Embryonic facial prominence (tissue), 1 donor: ENCODE measurements around the gene HSPA12B.

Experiments
- DNase-seq: peaks from one replicate; pipeline ENCODE4 v3.0.0-alpha.2; 2016; ENCODE audit errors: extremely low spot score

HSPA12B gene

DNA sequence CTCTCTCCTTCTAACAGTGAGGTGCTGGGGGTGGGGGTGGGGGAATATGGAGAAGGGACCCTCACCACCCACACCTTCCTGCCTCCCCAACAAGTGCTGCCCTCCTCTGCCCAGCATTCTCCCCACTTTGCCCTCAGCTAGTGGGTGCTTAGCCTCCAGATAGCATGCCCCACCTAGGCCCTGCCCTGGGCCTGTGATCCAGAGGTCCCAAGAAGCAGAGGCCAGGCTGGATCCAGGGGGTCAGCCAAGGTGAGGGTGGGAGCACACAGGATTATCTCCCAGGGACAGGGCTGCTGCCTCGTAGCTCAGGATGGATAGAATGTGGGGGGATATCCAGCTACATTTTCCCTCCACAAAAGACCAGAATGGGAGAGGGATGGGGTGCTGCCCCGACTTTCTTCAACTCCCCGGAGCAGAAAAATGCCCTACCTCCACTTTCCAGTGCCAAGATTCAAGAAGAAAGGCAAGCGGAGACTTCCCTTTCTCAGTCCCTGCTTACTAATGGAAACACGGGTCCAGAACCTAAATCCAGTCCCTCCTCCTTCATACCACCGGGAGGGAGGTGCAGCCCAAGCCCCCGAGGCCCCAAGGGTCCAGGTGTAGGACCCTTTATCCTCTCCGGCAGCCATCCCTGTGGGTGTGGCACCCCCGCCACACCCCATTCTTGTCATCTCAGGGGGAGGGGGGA is 34.1 kb downstream of the HSPA12B start:
- DNase-seq, result no peak

DNA sequence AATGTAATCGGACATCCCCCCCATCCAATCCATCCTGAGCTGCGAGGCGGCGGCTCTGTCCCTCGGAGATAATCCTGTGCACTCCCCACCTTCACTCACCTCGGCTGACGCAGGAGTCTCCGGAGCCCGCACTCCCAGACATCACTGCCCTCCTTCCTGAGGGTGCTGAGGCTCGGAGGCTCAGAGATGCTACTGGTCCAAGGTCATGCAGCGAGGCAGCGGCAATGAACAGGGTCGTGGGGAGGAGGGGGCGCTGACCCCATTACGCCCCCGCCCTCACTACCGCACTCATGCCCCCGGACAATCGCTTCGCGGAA is 34.6 kb downstream of the HSPA12B start:
- DNase-seq, result no peak

DNA sequence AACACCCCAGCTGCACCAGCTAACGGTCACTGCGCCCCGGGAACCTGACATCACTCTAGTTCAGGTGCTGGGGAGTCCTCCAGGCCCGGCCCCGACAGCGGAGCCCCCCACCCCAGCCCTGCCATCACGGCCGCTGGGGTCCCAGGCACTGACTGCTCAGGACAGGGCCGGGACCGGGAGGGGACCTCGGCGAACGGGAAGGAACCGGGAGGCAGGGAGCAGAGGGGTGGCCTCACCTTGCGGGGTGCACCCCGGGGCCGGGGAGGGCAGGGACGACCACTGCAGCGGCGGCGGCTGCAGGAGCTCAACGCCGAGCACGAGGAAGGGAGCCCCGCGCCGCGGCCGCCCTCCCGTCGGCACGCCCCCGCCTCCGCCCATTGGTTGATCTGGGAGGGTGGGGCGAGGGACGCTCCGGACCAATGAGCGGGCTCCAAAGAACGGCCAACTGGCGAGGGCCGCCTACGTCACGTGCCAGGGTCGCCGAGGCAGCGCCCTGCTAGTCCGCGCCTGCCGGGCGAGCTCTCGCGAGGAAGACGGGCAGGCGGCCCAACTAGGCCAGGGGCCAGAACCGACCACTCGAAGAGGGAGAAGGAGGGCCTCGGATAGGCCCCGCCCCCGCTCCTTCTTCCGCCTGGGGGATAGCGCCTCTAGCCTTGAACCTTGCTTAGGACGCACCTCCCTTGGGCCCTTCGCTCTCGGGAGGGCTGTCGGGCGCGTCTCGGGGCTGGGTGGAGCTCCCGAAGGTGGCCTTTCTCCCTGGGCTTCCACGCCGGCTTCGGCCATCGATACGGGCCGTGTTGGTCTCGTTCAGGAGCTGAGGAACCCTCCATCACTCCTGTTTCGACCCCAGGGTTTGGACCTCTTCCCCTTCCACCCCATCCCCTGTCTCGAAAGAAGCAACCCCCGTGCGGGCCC is 35.2 kb downstream of the HSPA12B start, which contains the start of gene ADISSP:
Gene ADISSP (minus strand): TSS at position 327 of the 915 bp plus-strand sequence. CDS start 7,653 bp downstream, outside the sequence.
- peak; percentile 93 for DNase-seq

DNA sequence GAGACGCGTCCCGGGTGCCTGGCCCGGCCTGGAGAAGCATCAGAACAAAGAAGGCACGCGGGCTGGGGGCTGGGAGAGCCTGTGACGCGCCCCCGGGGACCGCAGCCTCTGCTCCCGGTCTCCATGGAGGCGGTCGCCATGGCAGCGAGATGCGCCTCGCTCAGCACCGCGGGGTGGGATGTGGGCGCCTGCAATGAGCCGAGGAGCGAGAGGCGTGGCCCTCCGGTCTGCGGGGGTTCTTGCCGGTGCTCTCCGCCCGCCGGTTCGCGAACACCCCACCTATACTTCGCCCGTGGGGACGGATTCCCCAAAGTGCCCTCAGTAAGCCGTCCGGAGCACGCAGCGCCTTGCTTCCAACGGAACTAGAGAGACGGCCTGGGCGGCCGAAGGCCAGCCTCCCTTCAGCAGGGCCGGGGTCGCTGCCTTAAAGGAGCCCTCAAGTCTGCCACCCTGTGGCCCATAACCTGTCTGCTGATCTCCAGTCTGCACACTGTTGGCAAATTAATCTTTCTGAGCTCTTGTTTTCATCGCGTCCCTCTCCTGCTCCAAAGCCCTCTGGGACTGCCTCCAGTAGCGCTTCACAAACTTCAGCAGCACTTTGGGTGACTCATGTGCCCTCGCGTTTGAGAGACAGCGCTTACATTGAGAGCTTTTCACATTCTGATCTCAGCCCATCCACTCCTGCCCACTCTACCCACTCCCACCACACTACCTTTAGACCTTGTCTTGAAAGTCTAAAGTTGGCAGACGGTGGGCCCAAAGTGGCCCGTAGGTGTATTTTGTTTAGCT is 36.1 kb downstream of the HSPA12B start:
- peak; percentile 52 for DNase-seq

DNA sequence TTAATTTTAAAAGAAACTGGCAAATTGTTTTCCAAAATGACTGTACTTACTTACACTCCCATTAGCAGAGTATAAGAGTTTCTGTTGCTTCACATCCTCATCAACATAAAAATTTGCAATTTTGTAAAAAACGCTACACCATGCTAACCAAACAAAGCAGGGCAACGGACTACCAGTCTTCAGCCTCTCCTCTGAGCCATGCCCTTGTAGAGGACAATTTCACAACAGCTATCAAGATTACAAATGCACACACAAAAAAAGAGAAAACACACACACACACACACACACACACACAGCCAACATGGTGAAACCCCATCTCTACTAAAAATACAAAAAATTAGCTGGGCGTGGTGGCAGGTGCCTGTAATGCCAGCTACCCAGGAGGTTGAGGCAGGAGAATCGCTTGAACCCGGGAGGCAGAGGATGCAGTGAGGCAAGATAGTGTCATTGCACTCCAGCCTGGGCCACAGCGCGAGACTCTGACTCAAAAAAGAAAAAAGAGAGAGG is 39.1 kb downstream of the HSPA12B start:
- no peak for DNase-seq

DNA sequence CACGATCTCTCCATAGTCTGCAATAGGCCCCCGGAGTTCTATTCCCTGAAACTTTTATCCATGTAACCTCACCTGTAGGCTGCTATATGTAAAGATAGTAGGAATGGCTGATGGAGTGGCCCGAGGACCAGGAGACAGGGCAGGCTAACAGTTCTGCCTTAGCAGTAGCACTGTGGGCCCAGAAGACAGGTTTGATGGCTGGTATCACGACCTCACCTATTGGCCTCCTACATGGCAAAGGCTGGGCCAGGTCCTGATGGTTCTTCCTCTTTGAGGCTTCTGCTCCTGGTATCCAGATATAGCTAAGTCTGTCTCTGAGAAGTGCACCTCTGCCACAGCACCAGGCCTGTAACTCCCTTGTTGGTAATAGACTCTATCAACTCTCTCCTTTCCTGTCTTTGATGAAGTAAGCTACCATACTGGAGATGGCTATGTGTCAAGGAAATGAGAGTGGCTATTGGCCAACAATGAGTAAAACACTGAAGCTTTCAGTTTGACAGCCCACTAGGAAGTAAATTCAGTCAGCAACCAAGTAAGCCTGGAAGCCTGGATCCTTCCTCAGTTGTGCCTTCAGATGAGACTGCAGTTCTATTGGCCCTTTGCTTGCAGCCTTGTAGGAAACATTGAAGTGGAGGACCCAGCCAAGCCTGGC is 43.1 kb downstream of the HSPA12B start:
- no peak for DNase-seq

DNA sequence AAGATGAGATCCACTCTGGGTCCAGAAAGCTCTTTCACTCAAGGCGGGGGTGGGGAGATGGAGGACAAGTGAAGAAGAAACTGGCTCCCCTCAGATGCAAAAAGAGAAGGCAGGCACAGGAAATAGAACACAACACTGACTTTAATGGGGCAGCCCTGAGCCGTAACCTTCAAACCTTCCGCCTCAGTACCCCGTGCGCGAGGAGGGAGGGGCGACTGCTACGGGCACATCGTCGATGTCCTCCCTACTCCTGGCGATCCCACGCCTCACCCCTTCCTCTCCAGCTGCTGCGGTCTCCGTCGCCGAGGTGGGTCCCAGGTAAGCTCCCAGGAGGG is 44.9 kb downstream of the HSPA12B start:
- DNase-seq, result no peak

DNA sequence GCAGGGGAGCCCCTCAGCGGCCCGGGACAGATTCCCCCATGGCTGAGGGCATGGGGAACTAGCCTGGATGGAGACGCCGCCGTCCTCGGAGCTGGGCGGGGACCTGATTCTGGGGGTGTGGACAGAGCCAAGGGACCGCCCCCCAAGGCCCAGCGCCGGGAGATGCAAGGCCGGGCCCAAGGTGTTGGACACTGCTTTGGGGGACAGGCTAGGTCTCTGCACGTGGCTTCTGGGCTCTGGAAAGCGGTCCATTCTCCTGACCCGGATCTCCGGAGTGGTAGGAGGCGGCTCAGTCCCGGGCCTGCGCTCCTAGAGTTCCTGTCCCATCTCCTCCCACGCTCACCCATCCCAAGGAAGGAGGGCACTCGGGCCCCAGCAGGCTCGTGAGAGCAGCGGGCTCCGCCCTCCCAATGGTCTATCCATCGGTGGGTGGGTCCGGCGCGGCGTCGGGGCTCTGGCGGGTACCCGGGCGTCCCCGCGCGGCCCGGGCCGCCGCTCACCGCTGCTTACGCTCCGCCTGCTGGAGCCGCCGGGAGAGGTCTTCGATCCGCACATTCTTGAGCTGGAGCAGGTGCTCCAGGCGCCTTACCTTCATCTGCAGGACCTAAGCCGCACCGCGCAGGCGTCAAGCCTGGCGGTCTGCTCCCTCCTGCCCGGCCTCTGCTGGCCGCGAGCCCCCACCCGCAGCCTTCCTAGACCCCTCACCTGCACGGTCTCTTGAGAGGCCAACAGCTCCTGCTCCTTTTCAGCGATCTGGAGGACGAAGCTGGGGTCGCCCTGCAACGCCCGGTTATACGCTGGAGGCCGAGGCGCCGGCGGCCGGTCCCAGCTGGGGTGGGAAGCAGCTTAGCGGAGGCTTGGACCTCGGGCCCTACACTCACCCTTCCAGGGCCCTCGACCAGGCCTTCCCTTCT is 45.5 kb downstream of the HSPA12B start:
- no peak for DNase-seq

DNA sequence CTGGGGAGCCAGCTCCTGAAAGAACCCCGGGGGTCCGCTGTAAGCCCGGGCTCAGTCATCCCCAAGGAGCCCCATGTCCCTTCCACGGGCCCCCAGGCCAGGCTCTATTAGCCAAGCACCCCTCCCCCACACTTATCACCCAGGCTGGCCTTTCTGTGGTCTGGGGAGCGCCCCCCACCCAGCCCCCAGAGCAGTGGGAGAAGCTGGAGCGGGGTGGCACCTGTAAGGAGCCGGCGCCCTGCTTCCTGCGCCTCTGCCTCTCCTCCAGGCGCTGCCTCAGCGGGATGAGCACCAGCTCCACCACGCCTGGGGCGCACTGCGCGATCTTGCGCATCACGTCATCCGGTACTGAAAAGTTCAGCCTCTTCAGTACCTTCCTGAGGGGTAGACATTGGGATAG is 46.5 kb downstream of the HSPA12B start:
- DNase-seq, result no peak

DNA sequence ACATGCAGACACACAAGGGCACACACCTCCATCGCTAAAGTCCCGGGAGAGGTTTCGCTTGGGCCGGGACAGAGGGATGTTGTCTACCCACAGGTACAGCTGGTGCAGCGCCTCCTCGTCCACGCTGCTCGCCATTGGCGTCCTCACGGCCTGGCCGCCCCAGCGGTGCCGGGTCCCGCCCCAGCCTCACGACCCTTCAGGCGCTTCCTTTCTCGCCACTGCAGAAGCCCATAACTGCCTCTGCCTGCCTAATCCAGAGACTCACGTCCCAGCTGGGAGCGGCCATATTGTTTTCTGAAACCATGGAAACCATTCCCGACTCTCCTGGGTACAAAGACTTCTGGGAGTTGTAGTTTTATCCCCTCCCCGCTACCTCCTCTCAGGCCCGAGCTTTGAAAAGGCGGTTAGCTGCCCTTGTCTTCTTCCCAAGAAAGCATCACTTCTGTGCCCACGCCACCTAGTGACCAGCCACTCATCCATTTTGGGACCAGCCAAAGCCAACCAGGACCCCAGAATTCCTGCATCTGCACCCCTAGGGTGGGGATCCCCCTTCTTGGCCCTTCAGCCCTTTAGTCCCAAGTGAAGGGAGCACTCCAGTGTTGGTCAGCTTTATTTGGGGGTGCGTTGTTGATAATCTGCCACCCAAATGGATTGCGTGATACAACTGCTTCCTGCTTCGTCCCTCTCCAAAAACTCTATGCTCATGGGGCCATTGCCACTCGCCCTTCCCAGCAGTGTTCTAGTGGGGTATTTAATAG is 48.8 kb downstream of the HSPA12B start, which contains the start of gene SPEF1:
Gene SPEF1 (minus strand): TSS at position 296 of the 758 bp plus-strand sequence. CDS start 161 bp downstream, at position 135.
- DNase-seq, result peak; percentile 88

DNA sequence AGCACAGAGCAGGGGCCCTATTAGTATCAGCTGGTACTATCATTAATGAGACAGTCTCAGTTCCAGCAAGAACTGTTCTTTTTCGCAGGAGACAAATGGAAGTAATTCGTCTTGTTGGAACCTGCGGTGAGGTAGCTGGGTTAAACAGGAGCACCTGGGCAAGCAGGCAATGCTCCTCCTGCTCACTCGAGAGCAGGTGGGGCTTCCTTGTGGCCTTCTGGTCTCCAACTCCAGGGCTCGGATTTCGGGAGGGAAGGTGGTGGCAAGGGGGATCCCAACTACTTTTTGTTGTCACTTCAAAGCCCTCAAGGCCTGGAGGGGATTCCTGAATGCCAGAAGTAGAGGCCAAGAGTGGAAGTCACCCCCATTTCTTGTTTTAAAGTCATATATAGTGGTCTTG is 50.1 kb downstream of the HSPA12B start:
- DNase-seq, result no peak

DNA sequence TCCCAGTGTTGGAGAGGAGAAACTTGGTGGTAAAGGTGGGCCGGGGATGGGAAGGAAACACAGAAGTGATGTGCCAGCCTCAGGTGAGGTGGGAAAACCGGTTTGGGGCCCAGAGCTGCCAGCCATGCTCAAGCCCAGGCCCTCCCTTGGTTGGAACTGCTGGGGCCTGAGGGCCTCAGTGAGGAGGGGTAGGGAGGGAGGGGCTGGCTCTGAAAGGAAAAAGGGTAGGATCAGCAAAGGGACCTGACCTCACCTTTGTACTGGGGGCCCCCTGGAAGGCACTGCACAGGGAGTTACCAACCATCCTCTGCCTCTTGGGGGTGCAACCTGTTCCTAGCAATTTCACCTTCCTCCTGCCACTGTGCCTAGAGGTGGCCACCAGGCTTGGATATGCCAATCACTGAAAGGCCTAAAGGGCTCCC is 50.6 kb downstream of the HSPA12B start:
- no peak for DNase-seq

DNA sequence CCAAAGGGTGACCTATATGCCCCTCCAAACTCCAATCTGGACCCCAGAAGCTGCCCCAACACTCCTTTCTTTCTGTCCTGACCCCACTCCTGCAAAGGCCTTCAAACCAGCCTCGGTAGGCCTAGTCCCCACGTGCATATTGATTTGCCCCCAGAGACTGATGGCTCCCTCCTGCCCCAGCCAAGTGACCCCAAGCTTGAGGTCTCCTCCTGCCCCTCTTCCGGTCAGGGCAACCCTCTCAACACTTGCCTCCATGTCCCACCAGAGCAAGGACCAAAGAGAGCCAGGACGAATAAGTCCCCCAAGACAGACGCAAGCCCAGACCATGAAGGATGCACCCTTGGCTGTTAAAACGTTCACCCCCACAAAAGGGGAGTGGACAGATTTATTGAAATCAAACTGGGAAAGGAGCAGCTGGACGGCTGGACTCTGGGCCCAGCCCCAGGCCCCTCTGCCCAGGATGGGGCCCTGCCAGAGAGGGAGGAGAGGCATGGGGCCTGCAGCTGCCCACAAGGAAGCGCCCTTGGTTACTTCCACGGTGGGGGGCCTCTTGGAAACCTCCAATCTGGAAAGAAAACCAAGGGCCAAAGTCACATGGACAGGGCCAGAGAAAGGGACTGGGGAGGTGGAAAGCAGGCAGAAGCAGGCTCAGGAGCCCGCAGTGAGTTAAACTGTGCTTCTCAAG is 51.2 kb downstream of the HSPA12B start:
- DNase-seq, result no peak

DNA sequence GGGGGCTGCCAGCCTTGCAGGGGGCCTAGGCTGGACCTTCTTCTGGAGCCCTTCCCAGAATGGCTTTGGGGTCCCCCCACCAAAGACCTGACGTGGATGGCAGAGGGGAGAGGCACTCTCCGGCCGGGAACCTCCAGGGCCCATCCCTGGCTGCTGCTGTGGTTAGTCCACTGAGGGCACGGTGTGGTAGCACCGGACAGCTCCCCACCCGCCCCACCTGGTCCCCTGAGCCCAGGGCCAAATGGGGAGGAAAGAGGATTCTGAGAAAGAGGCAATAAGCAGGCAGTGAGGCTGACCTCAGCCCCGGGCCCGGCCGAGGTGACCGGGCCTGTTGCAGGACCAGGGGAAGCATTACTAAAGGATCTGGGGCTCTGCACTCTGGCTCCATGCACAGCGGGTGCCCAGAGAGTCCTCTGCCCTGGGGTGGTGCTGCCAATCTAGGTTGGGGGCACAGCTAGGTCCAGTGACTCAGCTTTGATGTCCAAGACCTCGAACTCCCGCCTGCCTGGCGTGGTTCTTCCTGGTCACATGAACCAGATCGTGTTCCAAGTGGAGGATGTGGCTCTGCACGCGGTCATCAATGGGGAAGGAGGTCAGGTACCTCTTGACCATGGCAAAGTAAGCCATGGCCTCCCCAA is 51.9 kb downstream of the HSPA12B start:
- DNase-seq, result no peak

DNA sequence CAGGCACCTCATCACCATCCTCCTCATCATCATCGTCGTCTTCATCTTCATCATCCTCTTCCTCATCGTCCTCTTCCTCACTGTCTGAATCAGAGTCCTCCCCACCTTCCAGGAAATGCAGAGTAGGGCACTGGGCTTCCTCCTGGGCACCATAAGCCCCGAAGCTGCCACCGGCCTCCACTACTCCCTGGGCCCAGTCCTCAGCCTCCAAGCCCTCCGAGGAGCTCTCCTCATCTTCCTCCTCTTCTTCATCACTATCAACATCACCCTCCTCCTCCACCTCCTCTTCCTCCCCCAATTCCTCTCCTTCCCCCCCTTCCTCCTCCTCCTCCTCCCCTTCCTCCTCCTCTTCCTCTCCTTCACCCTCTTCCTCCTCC is 52.4 kb downstream of the HSPA12B start:
- no peak for DNase-seq

DNA sequence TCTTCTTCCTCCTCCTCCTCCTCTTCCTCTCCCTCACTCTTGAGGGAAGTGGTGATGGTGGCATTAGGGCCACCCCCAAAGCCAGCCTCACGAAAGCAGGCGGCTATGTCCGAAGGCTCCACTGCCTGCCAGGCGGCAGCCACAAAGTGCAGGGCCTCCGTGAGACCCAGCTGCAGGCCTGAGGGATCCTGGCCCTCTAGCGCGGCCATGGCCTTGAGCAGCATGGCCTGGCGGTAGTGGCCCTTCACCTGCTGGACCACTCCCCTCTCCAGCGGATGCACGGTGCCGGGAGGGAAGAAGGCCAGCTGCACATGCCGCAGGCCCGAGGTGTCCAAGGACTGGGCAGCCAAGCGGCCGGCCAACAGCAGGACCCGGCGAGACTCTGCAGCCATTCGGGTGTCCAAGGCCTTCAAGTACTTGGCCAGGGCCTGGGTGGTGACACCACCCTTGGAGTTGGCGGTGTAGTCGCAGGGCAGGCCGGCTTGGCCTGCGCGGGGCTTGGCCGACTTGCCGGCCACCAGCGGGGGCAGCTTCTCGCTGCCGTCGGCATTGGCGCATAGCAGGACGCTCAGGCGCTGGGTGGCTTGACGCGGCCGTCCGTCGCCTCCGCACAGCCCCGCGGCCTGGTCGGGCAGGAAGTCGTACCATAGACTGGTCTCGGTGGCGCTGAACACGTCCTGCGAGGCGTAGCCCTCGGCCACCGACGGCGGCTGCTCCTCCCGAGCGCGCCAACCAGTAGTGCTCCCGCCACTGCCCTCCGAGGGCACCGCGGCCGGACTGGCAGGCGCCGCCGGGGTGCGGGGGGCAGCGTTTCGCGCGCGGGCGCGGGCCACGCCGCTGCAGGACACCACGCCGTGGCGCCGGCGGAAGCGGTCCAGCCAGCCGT is 53.0 kb downstream of the HSPA12B start:
- DNase-seq, result no peak

DNA sequence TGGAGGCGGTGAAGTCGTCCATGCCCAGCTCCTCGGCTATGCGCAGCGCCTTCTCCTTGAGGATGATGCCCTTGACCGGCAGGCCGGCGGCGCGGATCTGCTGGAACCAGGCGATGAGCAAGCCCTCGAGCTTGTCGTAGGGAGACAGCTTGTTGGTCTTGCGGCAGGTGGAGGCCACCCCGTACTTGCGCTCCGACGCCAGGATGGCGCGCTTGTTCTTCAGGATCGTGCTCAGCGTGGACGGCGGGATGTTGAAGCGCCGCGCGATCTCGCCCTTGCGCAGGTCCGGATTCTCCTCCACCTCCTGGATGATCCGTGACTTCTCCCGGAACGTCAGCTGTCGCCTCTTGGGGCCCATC is 53.6 kb downstream of the HSPA12B start:
- DNase-seq, result no peak
